HEK293 (cell line): ENCODE data around the gene FBXO5.

Experiments
- GLIS2 ChIP-seq: fragments of 450-650 bp; formaldehyde crosslinking; IDR thresholded peaks from 2 replicates; pipeline ENCODE4 v1.5.1; 2016; ENCODE audit warnings: missing biosample characterization, missing genetic modification characterization
- HOXC10 ChIP-seq: sonication (generic); formaldehyde crosslinking; IDR thresholded peaks from 2 replicates; pipeline ENCODE4 v1.8.1; 2023; ENCODE audit warnings: mild to moderate bottlenecking, missing genetic modification reagents
- KLF16 ChIP-seq: fragments of 450-650 bp; formaldehyde crosslinking; IDR thresholded peaks from 2 replicates; pipeline ENCODE4 v1.5.1; 2017; ENCODE audit warnings: missing biosample characterization, missing genetic modification characterization
- KLF9 ChIP-seq: fragments of 450-650 bp; formaldehyde crosslinking; IDR thresholded peaks from 2 replicates; pipeline ENCODE4 v1.5.1; 2016; ENCODE audit warnings: missing biosample characterization, missing genetic modification characterization, low read depth
- MEIS1 ChIP-seq: sonication (generic); formaldehyde crosslinking; IDR thresholded peaks from 2 replicates; pipeline ENCODE4 v1.8.1; 2022; ENCODE audit warnings: missing genetic modification reagents, mild to moderate bottlenecking, borderline replicate concordance
- SCRT2 ChIP-seq: fragments of 450-650 bp; formaldehyde crosslinking; IDR thresholded peaks from 2 replicates; pipeline ENCODE4 v1.5.1; 2016; ENCODE audit warnings: missing biosample characterization, missing genetic modification characterization
- SP2 ChIP-seq: fragments of 450-650 bp; formaldehyde crosslinking; IDR thresholded peaks from 2 replicates; pipeline ENCODE4 v1.5.1; 2016; ENCODE audit warnings: missing biosample characterization, missing genetic modification characterization
- ZBTB17 ChIP-seq: fragments of 450-650 bp; formaldehyde crosslinking; IDR thresholded peaks from 2 replicates; pipeline ENCODE4 v1.5.1; 2016; ENCODE audit warnings: missing biosample characterization, missing genetic modification characterization
- ZEB2 ChIP-seq: fragments of 450-650 bp; formaldehyde crosslinking; IDR thresholded peaks from 2 replicates; pipeline ENCODE4 v1.5.1; 2016; ENCODE audit warnings: missing biosample characterization, missing genetic modification characterization
- ZFP37 ChIP-seq: fragments of 450-650 bp; formaldehyde crosslinking; IDR thresholded peaks from 2 replicates; pipeline ENCODE4 v1.5.1; 2016; ENCODE audit warnings: missing biosample characterization, missing genetic modification characterization
- ZNF140 ChIP-seq: fragments of 450-650 bp; formaldehyde crosslinking; IDR thresholded peaks from 2 replicates; pipeline ENCODE4 v1.5.1; 2016; ENCODE audit warnings: missing biosample characterization, missing genetic modification characterization
- ZNF335 ChIP-seq: fragments of 450-650 bp; formaldehyde crosslinking; conservative IDR thresholded peaks from 2 replicates; pipeline ENCODE4 v1.5.1; 2016; ENCODE audit warnings: missing biosample characterization, missing genetic modification characterization
- ZNF501 ChIP-seq: fragments of 450-650 bp; formaldehyde crosslinking; IDR thresholded peaks from 2 replicates; pipeline ENCODE4 v1.5.1; 2016; ENCODE audit warnings: missing biosample characterization, missing genetic modification characterization
- ZNF560 ChIP-seq: fragments of 450-650 bp; formaldehyde crosslinking; IDR thresholded peaks from 2 replicates; pipeline ENCODE4 v1.5.1; 2017; ENCODE audit warnings: missing biosample characterization, missing genetic modification characterization, borderline replicate concordance
- ZNF600 ChIP-seq: fragments of 450-650 bp; formaldehyde crosslinking; IDR thresholded peaks from 2 replicates; pipeline ENCODE4 v1.5.1; 2016; ENCODE audit warnings: missing biosample characterization, missing genetic modification characterization
- ZNF747 ChIP-seq: fragments of 450-650 bp; formaldehyde crosslinking; IDR thresholded peaks from 2 replicates; pipeline ENCODE4 v1.5.1; 2016; ENCODE audit warnings: missing biosample characterization, missing genetic modification characterization
- ZSCAN30 ChIP-seq: fragments of 450-650 bp; IDR thresholded peaks from 2 replicates; pipeline ENCODE4 v1.5.1; 2018; ENCODE audit warnings: missing biosample characterization, mild to moderate bottlenecking, missing genetic modification characterization, moderate library complexity
- ZXDB ChIP-seq: fragments of 450-650 bp; formaldehyde crosslinking; IDR thresholded peaks from 2 replicates; pipeline ENCODE4 v1.5.1; 2016; ENCODE audit warnings: missing biosample characterization, missing genetic modification characterization
- TF ChIP-seq, protein P1 (sequence below): fragments of 450-650 bp; formaldehyde crosslinking; IDR thresholded peaks from 2 replicates; pipeline ENCODE4 v1.5.1; 2016; ENCODE audit warnings: missing biosample characterization, missing genetic modification characterization
- TF ChIP-seq, protein P2 (sequence below): fragments of 450-650 bp; formaldehyde crosslinking; IDR thresholded peaks from 2 replicates; pipeline ENCODE4 v1.5.1; 2016; ENCODE audit warnings: missing biosample characterization, missing genetic modification characterization
- TF ChIP-seq, protein P3 (sequence below): fragments of 450-650 bp; formaldehyde crosslinking; IDR thresholded peaks from 2 replicates; pipeline ENCODE4 v1.5.1; 2016; ENCODE audit warnings: missing biosample characterization, missing genetic modification characterization, borderline replicate concordance
- TF ChIP-seq, protein P4 (sequence below): fragments of 450-650 bp; formaldehyde crosslinking; conservative IDR thresholded peaks from 2 replicates; pipeline ENCODE4 v1.5.1; 2016; ENCODE audit warnings: low read depth, missing biosample characterization, missing genetic modification characterization
- TF ChIP-seq, protein P5 (sequence below): fragments of 450-650 bp; formaldehyde crosslinking; IDR thresholded peaks from 2 replicates; pipeline ENCODE4 v1.5.1; 2017; ENCODE audit warnings: missing biosample characterization, missing genetic modification characterization

Gene FBXO5

DNA sequence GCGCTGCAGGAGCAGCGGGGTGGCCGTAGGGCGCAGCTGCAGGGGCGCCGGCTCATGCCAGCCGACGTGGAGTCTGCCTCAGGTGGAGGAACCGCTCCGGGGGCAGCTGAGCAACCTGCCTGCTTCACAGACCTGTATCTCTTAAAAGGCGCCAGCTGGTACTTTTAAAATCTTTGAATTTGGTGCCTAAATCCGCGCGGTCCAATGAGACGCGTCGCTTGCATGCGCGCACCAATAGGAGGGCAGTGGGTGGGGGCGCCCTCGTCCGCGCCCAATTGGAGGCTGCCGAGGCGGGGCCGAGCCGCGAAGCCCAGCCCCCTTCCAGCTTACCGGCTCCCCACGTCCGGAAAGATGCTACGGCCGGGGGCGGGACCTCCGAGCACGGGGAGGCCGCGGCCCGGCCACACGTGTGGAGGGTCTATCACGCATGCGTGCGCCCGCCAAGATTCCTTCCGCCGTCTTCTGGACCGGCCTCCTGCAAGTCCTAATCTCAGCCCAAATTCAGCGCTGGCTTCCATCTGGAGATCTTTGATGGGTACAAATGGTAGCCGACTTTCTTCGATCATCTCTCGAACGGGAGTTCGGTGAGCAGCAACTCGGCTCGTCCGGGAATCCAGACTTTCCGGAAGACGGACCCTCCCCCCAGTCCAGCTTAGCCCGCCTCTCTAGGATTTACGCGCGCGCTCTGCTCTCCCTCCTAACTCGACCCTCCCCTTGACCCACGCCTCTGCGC, at the start of gene FBXO5 (continued):
- TF ChIP-seq, protein P1, sequence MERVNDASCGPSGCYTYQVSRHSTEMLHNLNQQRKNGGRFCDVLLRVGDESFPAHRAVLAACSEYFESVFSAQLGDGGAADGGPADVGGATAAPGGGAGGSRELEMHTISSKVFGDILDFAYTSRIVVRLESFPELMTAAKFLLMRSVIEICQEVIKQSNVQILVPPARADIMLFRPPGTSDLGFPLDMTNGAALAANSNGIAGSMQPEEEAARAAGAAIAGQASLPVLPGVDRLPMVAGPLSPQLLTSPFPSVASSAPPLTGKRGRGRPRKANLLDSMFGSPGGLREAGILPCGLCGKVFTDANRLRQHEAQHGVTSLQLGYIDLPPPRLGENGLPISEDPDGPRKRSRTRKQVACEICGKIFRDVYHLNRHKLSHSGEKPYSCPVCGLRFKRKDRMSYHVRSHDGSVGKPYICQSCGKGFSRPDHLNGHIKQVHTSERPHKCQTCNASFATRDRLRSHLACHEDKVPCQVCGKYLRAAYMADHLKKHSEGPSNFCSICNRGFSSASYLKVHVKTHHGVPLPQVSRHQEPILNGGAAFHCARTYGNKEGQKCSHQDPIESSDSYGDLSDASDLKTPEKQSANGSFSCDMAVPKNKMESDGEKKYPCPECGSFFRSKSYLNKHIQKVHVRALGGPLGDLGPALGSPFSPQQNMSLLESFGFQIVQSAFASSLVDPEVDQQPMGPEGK (tag by site-specific recombination), result peak; percentile 41
- TF ChIP-seq, protein P2, sequence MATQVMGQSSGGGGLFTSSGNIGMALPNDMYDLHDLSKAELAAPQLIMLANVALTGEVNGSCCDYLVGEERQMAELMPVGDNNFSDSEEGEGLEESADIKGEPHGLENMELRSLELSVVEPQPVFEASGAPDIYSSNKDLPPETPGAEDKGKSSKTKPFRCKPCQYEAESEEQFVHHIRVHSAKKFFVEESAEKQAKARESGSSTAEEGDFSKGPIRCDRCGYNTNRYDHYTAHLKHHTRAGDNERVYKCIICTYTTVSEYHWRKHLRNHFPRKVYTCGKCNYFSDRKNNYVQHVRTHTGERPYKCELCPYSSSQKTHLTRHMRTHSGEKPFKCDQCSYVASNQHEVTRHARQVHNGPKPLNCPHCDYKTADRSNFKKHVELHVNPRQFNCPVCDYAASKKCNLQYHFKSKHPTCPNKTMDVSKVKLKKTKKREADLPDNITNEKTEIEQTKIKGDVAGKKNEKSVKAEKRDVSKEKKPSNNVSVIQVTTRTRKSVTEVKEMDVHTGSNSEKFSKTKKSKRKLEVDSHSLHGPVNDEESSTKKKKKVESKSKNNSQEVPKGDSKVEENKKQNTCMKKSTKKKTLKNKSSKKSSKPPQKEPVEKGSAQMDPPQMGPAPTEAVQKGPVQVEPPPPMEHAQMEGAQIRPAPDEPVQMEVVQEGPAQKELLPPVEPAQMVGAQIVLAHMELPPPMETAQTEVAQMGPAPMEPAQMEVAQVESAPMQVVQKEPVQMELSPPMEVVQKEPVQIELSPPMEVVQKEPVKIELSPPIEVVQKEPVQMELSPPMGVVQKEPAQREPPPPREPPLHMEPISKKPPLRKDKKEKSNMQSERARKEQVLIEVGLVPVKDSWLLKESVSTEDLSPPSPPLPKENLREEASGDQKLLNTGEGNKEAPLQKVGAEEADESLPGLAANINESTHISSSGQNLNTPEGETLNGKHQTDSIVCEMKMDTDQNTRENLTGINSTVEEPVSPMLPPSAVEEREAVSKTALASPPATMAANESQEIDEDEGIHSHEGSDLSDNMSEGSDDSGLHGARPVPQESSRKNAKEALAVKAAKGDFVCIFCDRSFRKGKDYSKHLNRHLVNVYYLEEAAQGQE (tag by site-specific recombination), result 0 out of 2 replicates have a peak, but pooled peaks have one; percentile 4
- TF ChIP-seq MEIS1 (CRISPR knock-in tag) (0 out of 2 replicates have a peak, but pooled peaks have one; percentile 50), KLF9 (tag by site-specific recombination) (peak; percentile 42), ZXDB (tag by site-specific recombination) (peak; percentile 53; the same call in 1 of the 2 replicates), SCRT2 (tag by site-specific recombination) (peak; percentile 90), ZNF747 (tag by site-specific recombination) (no peak), ZBTB17 (tag by site-specific recombination) (peak; percentile 90), ZSCAN30 (peak; percentile 51; the same call in 1 of the 2 replicates), ZNF335 (tag by site-specific recombination) (peak; percentile 65), ZNF600 (tag by site-specific recombination) (peak; percentile 56), ZNF501 (tag by site-specific recombination) (peak; percentile 83; the same call in 1 of the 2 replicates), ZEB2 (tag by site-specific recombination) (peak; percentile 80; the same call in 1 of the 2 replicates), KLF16 (0 out of 2 replicates have a peak, but pooled peaks have one; percentile 14), ZNF140 (tag by site-specific recombination) (no peak), ZNF560 (tag by site-specific recombination) (no peak), GLIS2 (tag by site-specific recombination) (peak; percentile 87), SP2 (peak; percentile 81), ZFP37 (tag by site-specific recombination) (no peak), HOXC10 (CRISPR knock-in tag) (peak; percentile 39; the same call in 1 of the 2 replicates)
- TF ChIP-seq, protein P3, sequence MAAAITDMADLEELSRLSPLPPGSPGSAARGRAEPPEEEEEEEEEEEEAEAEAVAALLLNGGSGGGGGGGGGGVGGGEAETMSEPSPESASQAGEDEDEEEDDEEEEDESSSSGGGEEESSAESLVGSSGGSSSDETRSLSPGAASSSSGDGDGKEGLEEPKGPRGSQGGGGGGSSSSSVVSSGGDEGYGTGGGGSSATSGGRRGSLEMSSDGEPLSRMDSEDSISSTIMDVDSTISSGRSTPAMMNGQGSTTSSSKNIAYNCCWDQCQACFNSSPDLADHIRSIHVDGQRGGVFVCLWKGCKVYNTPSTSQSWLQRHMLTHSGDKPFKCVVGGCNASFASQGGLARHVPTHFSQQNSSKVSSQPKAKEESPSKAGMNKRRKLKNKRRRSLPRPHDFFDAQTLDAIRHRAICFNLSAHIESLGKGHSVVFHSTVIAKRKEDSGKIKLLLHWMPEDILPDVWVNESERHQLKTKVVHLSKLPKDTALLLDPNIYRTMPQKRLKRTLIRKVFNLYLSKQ (tag by site-specific recombination), result no peak
- TF ChIP-seq, protein P4, sequence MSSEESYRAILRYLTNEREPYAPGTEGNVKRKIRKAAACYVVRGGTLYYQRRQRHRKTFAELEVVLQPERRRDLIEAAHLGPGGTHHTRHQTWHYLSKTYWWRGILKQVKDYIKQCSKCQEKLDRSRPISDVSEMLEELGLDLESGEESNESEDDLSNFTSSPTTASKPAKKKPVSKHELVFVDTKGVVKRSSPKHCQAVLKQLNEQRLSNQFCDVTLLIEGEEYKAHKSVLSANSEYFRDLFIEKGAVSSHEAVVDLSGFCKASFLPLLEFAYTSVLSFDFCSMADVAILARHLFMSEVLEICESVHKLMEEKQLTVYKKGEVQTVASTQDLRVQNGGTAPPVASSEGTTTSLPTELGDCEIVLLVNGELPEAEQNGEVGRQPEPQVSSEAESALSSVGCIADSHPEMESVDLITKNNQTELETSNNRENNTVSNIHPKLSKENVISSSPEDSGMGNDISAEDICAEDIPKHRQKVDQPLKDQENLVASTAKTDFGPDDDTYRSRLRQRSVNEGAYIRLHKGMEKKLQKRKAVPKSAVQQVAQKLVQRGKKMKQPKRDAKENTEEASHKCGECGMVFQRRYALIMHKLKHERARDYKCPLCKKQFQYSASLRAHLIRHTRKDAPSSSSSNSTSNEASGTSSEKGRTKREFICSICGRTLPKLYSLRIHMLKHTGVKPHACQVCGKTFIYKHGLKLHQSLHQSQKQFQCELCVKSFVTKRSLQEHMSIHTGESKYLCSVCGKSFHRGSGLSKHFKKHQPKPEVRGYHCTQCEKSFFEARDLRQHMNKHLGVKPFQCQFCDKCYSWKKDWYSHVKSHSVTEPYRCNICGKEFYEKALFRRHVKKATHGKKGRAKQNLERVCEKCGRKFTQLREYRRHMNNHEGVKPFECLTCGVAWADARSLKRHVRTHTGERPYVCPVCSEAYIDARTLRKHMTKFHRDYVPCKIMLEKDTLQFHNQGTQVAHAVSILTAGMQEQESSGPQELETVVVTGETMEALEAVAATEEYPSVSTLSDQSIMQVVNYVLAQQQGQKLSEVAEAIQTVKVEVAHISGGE (tag by site-specific recombination), result peak; percentile 56
- TF ChIP-seq, protein P5, sequence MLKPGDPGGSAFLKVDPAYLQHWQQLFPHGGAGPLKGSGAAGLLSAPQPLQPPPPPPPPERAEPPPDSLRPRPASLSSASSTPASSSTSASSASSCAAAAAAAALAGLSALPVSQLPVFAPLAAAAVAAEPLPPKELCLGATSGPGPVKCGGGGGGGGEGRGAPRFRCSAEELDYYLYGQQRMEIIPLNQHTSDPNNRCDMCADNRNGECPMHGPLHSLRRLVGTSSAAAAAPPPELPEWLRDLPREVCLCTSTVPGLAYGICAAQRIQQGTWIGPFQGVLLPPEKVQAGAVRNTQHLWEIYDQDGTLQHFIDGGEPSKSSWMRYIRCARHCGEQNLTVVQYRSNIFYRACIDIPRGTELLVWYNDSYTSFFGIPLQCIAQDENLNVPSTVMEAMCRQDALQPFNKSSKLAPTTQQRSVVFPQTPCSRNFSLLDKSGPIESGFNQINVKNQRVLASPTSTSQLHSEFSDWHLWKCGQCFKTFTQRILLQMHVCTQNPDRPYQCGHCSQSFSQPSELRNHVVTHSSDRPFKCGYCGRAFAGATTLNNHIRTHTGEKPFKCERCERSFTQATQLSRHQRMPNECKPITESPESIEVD (tag by site-specific recombination), result no peak
